WTC11 (cell line): ENCODE data around the gene CYP2F1. TPM values are rescaled to one million over a fixed set of nuclear protein-coding genes. Genes with fewer than 3 reads are reported as not detected.
"Not testable (repeated sequence)": the region's sequence is repeated elsewhere in the genome, so short reads cannot be mapped to it uniquely, and the experiment has no call there.

Experiments used
- ATAC-seq: fragments of 200-7000 bp; cut with Tn5 transposase; 2 replicates; pipeline ENCODE4 v1.10.0; 2021; ENCODE audit warnings: mild to moderate bottlenecking, moderate library complexity
- CTCF ChIA-PET: fragments of 300-600 bp; sonication (Branson Sonifier 250); formaldehyde crosslinking; loops from one replicate; lab custom pipeline; 2021; ENCODE audit warnings: antibody characterized with exemption; lab: Charles Lee
- POLR2A ChIA-PET: fragments of 350-600 bp; sonication (Branson Sonifier 250); formaldehyde crosslinking; loops from one replicate; lab custom pipeline; 2021; ENCODE audit warnings: antibody characterized with exemption; lab: Charles Lee
- DNase-seq: peaks from one replicate; pipeline ENCODE4 v3.0.0; 2021; ENCODE audit warnings: low spot score
- H3K27ac Mint-ChIP-seq: 2 replicates; pipeline ENCODE4 v1.8.0; 2021; ENCODE audit warnings: mixed read lengths
- H3K27me3 Mint-ChIP-seq: 2 replicates; pipeline ENCODE4 v1.8.0; 2021; ENCODE audit warnings: low read depth, mild to moderate bottlenecking, moderate library complexity, mixed read lengths
- H3K36me3 Mint-ChIP-seq: 2 replicates; pipeline ENCODE4 v1.8.0; 2021; ENCODE audit warnings: mixed read lengths
- H3K4me1 Mint-ChIP-seq: 2 replicates; pipeline ENCODE4 v1.8.0; 2022; ENCODE audit warnings: mixed read lengths
- H3K4me3 Mint-ChIP-seq: 2 replicates; pipeline ENCODE4 v1.8.0; 2021; ENCODE audit warnings: mild to moderate bottlenecking, moderate library complexity, mixed read lengths
- H3K9me3 Mint-ChIP-seq: 2 replicates; pipeline ENCODE4 v1.8.0; 2021; ENCODE audit warnings: mixed read lengths
- FOXJ3 ChIP-seq: sonication (generic); formaldehyde crosslinking; IDR thresholded peaks from 2 replicates; pipeline ENCODE4 v1.9.0; 2021; ENCODE audit warnings: missing genetic modification reagents, mild to moderate bottlenecking, borderline replicate concordance
- FOXK1 ChIP-seq: sonication (generic); formaldehyde crosslinking; IDR thresholded peaks from 2 replicates; pipeline ENCODE4 v1.8.0; 2022; ENCODE audit warnings: mild to moderate bottlenecking, moderate library complexity, missing genetic modification reagents
- FOXP1 ChIP-seq: sonication (generic); formaldehyde crosslinking; IDR thresholded peaks from 2 replicates; pipeline ENCODE4 v1.8.0; 2022; ENCODE audit warnings: missing genetic modification reagents, mild to moderate bottlenecking, moderate library complexity, borderline replicate concordance
- GTF2I ChIP-seq: fragments of 250-450 bp; sonication (Bioruptor Pico); conservative IDR thresholded peaks from 2 replicates; pipeline ENCODE4 v1.4.0; 2021; ENCODE audit warnings: mild to moderate bottlenecking
- KAT7 ChIP-seq: sonication (generic); formaldehyde crosslinking; IDR thresholded peaks from 2 replicates; pipeline ENCODE4 v1.8.1; 2023; ENCODE audit warnings: missing genetic modification reagents, mild to moderate bottlenecking, borderline replicate concordance
- NR3C1 ChIP-seq: sonication (generic); formaldehyde crosslinking; conservative IDR thresholded peaks from 2 replicates; pipeline ENCODE4 v1.8.1; 2023; ENCODE audit warnings: low read depth, mild to moderate bottlenecking, missing genetic modification reagents
- OVOL2 ChIP-seq: fragments of 250-450 bp; sonication (Bioruptor Pico); IDR thresholded peaks from 2 replicates; pipeline ENCODE4 v1.9.0; 2021; ENCODE audit warnings: mild to moderate bottlenecking, borderline replicate concordance
- PREB ChIP-seq: sonication (generic); formaldehyde crosslinking; IDR thresholded peaks from 2 replicates; pipeline ENCODE4 v1.8.1; 2022; ENCODE audit warnings: mild to moderate bottlenecking, missing genetic modification reagents, moderate library complexity, borderline replicate concordance
- RORB ChIP-seq: fragments of 250-450 bp; sonication (Bioruptor Pico); IDR thresholded peaks from 2 replicates; pipeline ENCODE4 v1.9.0; 2021; ENCODE audit warnings: mild to moderate bottlenecking
- SMAD3 ChIP-seq: sonication (generic); formaldehyde crosslinking; IDR thresholded peaks from 2 replicates; pipeline ENCODE4 v1.8.0; 2022; ENCODE audit warnings: missing genetic modification reagents, mild to moderate bottlenecking, borderline replicate concordance
- SMAD4 ChIP-seq: sonication (generic); formaldehyde crosslinking; IDR thresholded peaks from 2 replicates; pipeline ENCODE4 v1.8.0; 2022; ENCODE audit warnings: mild to moderate bottlenecking, missing genetic modification reagents
- SOX15 ChIP-seq: fragments of 250-450 bp; sonication (Bioruptor Pico); IDR thresholded peaks from 2 replicates; pipeline ENCODE4 v1.9.0; 2021; ENCODE audit warnings: mild to moderate bottlenecking
- ZNF219 ChIP-seq: sonication (generic); formaldehyde crosslinking; IDR thresholded peaks from 2 replicates; pipeline ENCODE4 v1.8.0; 2023; ENCODE audit warnings: missing genetic modification reagents, mild to moderate bottlenecking, borderline replicate concordance
- total RNA-seq: library from RNA; stranded (reverse); gene quantifications from 3 replicates; pipeline ENCODE4 v1.2.3, GENCODE V29; 2021
- TF ChIP-seq, protein P1 (sequence below): sonication (generic); formaldehyde crosslinking; IDR thresholded peaks from 2 replicates; pipeline ENCODE4 v1.8.0; 2022; ENCODE audit warnings: mild to moderate bottlenecking, missing genetic modification reagents
- TF ChIP-seq, protein P2 (sequence below): sonication (generic); formaldehyde crosslinking; IDR thresholded peaks from 2 replicates; pipeline ENCODE4 v1.8.0; 2022; ENCODE audit warnings: mild to moderate bottlenecking, missing genetic modification reagents
- TF ChIP-seq, protein P3 (sequence below): fragments of 250-450 bp; sonication (Bioruptor Pico); conservative IDR thresholded peaks from 2 replicates; pipeline ENCODE4 v1.9.0; 2021; ENCODE audit warnings: mild to moderate bottlenecking
- TF ChIP-seq, protein P4 (sequence below): sonication (generic); formaldehyde crosslinking; IDR thresholded peaks from 2 replicates; pipeline ENCODE4 v1.8.0; 2023; ENCODE audit warnings: missing genetic modification reagents
- TF ChIP-seq, protein P5 (sequence below): sonication (generic); formaldehyde crosslinking; IDR thresholded peaks from 2 replicates; pipeline ENCODE4 v1.8.1; 2022; ENCODE audit warnings: missing genetic modification reagents, borderline replicate concordance
- TF ChIP-seq, protein P6 (sequence below): sonication (generic); formaldehyde crosslinking; conservative IDR thresholded peaks from 2 replicates; pipeline ENCODE4 v1.8.1; 2023; ENCODE audit warnings: mild to moderate bottlenecking, low read depth, missing genetic modification reagents, moderate library complexity
- TF ChIP-seq, protein P7 (sequence below): fragments of 250-450 bp; sonication (Bioruptor Pico); IDR thresholded peaks from 2 replicates; pipeline ENCODE4 v2.1.2; 2022; ENCODE audit warnings: mild to moderate bottlenecking, moderate library complexity

Gene CYP2F1
- total RNA-seq, 1 experiment from 2014 or later: 0.24 TPM

DNA sequence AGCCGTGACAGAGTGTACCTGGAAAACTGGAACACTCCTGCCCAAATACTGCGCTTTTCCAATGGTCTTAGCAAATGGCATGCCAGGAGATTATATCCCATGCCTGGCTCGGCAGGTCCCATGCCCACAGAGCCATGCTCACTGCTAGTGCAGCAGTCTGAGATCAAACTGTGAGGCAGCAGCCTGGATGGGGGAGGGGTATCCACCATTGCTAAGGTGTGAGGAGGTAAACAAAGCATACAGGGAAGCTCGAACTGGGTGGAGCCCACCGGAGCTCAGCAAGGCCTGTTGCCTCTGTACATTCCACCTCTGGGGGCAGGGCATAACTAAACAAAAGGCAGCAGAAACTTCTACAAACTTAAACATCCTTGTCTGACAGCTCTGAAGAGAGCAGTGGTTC is 15.5 kb upstream of the CYP2F1 start:
- H3K4me3 Mint-ChIP-seq: no peak overlapping the region
- CTCF ChIA-PET: no interaction called here
- H3K9me3 Mint-ChIP-seq: peaks cover 49% of the 10 kb centered on the region
- peaks cover 33% of the 10 kb centered on the region for H3K27me3 Mint-ChIP-seq
- ATAC-seq (peak; percentile 32), DNase-seq (no peak)
- peaks cover 18% of the 10 kb centered on the region for H3K4me1 Mint-ChIP-seq
- no peak for TF ChIP-seq RORB
- TF ChIP-seq, protein P1, sequence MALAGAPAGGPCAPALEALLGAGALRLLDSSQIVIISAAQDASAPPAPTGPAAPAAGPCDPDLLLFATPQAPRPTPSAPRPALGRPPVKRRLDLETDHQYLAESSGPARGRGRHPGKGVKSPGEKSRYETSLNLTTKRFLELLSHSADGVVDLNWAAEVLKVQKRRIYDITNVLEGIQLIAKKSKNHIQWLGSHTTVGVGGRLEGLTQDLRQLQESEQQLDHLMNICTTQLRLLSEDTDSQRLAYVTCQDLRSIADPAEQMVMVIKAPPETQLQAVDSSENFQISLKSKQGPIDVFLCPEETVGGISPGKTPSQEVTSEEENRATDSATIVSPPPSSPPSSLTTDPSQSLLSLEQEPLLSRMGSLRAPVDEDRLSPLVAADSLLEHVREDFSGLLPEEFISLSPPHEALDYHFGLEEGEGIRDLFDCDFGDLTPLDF: no peak
- TF ChIP-seq, protein P2, sequence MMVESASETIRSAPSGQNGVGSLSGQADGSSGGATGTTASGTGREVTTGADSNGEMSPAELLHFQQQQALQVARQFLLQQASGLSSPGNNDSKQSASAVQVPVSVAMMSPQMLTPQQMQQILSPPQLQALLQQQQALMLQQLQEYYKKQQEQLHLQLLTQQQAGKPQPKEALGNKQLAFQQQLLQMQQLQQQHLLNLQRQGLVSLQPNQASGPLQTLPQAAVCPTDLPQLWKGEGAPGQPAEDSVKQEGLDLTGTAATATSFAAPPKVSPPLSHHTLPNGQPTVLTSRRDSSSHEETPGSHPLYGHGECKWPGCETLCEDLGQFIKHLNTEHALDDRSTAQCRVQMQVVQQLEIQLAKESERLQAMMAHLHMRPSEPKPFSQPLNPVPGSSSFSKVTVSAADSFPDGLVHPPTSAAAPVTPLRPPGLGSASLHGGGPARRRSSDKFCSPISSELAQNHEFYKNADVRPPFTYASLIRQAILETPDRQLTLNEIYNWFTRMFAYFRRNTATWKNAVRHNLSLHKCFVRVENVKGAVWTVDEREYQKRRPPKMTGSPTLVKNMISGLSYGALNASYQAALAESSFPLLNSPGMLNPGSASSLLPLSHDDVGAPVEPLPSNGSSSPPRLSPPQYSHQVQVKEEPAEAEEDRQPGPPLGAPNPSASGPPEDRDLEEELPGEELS: no peak
- TF ChIP-seq, protein P3, sequence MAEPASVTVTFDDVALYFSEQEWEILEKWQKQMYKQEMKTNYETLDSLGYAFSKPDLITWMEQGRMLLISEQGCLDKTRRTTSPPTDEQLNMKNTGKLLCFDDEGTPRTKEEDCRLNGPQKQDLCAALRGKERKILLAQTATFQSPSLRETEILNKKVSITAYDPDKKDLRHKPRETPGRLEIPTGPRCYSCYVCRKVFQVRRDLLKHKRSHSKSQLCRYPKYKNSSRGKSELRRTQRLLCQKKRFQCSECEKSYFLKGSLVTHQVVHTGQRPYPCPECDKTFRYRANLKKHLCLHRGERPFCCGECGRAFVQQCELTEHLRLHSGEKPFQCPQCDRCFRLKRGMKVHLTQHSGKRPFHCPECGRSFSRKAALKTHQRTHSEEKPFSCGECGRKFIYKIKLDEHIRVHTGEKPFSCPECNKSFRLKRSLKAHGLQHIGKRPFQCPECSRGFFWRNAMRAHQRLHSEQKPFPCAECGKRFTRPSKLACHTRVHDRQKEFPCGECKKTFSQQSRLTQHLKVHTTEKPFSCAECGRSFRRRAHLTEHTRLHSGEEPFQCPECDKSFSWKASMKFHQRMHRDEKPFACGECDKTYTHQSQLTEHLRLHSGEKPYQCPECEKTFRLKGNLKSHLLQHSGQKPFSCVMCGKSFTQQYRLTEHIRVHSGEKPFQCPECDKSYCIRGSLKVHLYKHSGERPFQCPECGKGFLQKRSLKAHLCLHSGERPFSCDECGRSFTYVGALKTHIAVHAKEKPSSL (CRISPR knock-in tag): no peak
- TF ChIP-seq PREB (CRISPR knock-in tag): no peak
- TF ChIP-seq, protein P4, sequence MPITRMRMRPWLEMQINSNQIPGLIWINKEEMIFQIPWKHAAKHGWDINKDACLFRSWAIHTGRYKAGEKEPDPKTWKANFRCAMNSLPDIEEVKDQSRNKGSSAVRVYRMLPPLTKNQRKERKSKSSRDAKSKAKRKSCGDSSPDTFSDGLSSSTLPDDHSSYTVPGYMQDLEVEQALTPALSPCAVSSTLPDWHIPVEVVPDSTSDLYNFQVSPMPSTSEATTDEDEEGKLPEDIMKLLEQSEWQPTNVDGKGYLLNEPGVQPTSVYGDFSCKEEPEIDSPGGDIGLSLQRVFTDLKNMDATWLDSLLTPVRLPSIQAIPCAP: no peak
- no peak for TF ChIP-seq ZNF219 (CRISPR knock-in tag)
- TF ChIP-seq NR3C1: no peak
- TF ChIP-seq KAT7 (CRISPR knock-in tag): no peak
- TF ChIP-seq OVOL2 (CRISPR knock-in tag): no peak
- TF ChIP-seq GTF2I (CRISPR knock-in tag): no peak
- no peak for TF ChIP-seq SOX15 (CRISPR knock-in tag)
- TF ChIP-seq FOXK1 (CRISPR knock-in tag): no peak
- no peak for TF ChIP-seq SMAD3 (CRISPR knock-in tag)
- H3K36me3 Mint-ChIP-seq: peaks cover 16% of the 10 kb centered on the region
- no peak overlapping the region for H3K27ac Mint-ChIP-seq
- POLR2A ChIA-PET: no interaction called here

DNA sequence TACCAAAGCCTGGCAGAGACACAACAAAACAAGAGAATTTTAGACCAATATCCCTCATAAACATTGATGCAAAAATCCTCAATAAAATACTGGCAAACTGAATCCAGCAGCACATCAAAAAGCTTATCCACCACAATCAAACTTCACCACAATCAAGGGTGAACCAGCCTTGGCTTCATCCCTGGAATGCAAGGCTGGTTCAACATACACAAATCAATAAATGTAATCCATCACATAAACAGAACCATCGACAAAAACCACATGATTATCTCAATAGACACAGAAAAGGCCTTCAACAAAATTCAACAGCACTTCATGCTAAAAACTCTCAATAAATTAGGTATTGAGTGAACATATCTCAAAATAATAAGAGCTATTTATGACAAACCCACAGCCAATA is 12.0 kb upstream of the CYP2F1 start:
- H3K4me3 Mint-ChIP-seq, CTCF ChIA-PET, H3K4me1 Mint-ChIP-seq, H3K27ac Mint-ChIP-seq, ATAC-seq, DNase-seq, POLR2A ChIA-PET: not testable (repeated sequence)
- Mint-ChIP-seq H3K9me3 (peaks cover 57% of the 10 kb centered on the region), H3K36me3 (peaks cover 21% of the 10 kb centered on the region), H3K27me3 (peaks cover 26% of the 10 kb centered on the region)

DNA sequence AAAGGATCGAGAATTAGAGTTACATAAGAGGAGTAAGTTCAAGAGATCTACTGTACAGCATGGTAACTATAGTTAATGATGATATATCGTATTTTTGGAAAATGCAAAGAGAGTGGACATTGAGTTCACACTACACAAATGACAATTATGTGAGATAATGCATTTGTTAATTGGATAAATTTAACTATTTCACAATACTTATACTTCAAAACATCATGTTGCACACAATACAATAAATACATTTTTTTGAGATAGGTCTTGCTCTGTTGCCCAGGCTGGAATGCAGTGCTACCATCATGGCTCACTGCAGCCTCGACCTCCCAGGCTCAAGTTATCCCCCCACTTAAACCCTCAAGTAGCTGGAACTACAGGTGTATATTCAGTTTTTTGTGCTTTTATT is 8.1 kb upstream of the CYP2F1 start:
- no peak overlapping the region for H3K27ac Mint-ChIP-seq
- H3K9me3 Mint-ChIP-seq: peaks cover 27% of the 10 kb centered on the region
- H3K4me1 Mint-ChIP-seq: no peaks in the 10 kb centered on the region
- H3K4me3 Mint-ChIP-seq: no peak overlapping the region
- DNase-seq (no peak), ATAC-seq (no peak)
- POLR2A ChIA-PET: no interaction called here
- peaks cover 20% of the 10 kb centered on the region for H3K27me3 Mint-ChIP-seq
- H3K36me3 Mint-ChIP-seq: peaks cover 20% of the 10 kb centered on the region
- CTCF ChIA-PET: no interaction called here
- TF ChIP-seq SMAD4 (no peak), FOXP1 (CRISPR knock-in tag) (no peak), FOXJ3 (CRISPR knock-in tag) (no peak), SMAD3 (CRISPR knock-in tag) (no peak)
- TF ChIP-seq, protein P5, sequence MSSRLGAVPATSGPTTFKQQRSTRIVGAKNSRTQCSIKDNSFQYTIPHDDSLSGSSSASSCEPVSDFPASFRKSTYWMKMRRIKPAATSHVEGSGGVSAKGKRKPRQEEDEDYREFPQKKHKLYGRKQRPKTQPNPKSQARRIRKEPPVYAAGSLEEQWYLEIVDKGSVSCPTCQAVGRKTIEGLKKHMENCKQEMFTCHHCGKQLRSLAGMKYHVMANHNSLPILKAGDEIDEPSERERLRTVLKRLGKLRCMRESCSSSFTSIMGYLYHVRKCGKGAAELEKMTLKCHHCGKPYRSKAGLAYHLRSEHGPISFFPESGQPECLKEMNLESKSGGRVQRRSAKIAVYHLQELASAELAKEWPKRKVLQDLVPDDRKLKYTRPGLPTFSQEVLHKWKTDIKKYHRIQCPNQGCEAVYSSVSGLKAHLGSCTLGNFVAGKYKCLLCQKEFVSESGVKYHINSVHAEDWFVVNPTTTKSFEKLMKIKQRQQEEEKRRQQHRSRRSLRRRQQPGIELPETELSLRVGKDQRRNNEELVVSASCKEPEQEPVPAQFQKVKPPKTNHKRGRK (CRISPR knock-in tag): no peak
- TF ChIP-seq, protein P6, sequence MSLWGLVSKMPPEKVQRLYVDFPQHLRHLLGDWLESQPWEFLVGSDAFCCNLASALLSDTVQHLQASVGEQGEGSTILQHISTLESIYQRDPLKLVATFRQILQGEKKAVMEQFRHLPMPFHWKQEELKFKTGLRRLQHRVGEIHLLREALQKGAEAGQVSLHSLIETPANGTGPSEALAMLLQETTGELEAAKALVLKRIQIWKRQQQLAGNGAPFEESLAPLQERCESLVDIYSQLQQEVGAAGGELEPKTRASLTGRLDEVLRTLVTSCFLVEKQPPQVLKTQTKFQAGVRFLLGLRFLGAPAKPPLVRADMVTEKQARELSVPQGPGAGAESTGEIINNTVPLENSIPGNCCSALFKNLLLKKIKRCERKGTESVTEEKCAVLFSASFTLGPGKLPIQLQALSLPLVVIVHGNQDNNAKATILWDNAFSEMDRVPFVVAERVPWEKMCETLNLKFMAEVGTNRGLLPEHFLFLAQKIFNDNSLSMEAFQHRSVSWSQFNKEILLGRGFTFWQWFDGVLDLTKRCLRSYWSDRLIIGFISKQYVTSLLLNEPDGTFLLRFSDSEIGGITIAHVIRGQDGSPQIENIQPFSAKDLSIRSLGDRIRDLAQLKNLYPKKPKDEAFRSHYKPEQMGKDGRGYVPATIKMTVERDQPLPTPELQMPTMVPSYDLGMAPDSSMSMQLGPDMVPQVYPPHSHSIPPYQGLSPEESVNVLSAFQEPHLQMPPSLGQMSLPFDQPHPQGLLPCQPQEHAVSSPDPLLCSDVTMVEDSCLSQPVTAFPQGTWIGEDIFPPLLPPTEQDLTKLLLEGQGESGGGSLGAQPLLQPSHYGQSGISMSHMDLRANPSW (CRISPR knock-in tag): no peak
- TF ChIP-seq, protein P7, sequence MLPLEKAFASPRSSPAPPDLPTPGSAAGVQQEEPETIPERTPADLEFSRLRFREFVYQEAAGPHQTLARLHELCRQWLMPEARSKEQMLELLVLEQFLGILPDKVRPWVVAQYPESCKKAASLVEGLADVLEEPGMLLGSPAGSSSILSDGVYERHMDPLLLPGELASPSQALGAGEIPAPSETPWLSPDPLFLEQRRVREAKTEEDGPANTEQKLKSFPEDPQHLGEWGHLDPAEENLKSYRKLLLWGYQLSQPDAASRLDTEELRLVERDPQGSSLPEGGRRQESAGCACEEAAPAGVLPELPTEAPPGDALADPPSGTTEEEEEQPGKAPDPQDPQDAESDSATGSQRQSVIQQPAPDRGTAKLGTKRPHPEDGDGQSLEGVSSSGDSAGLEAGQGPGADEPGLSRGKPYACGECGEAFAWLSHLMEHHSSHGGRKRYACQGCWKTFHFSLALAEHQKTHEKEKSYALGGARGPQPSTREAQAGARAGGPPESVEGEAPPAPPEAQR (CRISPR knock-in tag): no peak
